HG02870 (cell line): ENCODE results near the gene POU6F1.
A peak's percentile ranks its signal among the peaks of the same experiment; 100 is the strongest.

Experiments used
- ATAC-seq: cut with Tn5 transposase; IDR thresholded peaks from one replicate; pipeline ENCODE4 v1.9.1; 2021; ENCODE audit warnings: mild to moderate bottlenecking, moderate library complexity; ENCODE audit not compliant: unreplicated experiment

POU6F1 gene

DNA sequence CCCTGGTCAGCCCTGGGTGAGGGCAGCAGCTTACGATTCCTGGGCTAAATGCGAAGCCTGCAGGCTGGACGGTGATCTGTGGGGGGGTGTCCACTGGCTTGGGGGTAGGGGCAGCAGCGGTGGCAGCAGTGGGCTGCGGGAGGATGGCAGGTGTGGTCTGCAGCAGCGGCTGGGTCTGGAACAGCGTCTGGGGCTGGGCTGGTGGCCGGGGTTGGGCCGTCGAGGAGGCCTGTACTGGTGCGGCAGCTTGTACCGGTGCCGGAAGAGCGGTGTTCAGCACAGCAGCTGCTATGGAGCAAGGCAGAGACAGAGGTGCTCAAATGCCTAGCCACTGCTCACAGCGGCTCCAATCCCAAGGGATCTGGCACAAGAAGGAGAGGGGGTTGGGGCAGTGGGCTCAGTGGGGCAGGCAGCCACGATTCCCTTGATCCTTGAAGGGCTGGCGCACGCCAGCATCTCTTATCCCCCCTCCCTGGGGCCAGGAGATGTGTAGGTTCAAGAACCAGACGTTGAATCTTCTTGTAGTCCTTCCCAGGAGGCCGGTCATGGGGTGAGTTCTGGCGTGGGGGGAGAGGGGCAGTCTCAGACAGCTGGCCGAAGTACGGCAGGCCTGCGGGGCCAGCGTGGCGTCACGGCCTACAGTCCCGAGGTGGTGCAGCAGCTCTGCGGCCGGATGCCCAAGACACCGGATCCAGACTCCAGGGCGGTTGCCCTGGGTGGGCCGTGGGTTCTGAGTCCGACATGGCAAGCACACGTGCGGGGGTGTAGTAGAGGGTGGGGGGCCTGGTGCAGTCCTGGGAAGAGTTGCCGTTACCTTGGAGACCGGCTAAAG, 19.9 kb downstream of the POU6F1 start:
- no peak for ATAC-seq

DNA sequence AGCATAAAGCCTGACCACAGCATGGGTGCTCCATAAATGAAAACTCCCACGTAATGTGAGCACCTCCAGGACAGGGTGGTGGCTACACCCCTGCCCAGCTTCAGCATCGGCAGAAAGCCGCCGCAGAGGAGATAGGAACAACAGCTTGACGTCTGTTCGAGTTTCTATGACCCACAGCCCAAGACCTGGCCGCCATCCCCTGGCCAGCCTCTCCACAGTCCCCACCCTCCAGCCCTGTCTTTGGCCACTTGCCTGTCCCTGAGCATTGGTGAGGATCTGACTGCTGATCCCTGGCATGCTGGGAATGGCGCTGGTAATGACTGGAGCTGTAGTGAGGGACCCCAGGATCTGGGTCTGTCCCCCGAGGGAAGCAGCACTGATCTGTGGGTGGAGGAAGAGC, 21.3 kb downstream of the POU6F1 start:
- ATAC-seq: no peak

DNA sequence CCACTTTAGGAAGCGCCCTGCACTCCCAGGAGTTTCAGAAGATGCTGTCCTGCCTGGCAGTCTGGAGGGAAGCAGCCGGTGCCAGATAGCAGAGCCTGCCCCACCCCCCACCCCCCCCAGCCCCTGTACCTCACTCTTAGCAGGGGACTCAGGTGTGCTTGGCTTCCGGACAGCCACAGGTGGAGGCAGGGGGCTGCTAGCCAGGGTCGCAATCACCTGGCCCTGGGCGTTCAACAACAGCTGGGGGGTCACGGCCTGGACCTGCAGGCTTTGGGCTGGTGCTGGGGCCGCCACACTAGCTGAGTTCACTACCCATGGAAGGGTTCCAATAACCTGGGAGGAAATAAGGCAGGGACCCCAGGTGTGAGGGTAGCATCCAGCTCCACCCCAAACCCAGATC, 22.0 kb downstream of the POU6F1 start:
- no peak for ATAC-seq

GRCh38 chr12:51192284-51192671, 25.6 kb downstream of the POU6F1 start:
- ATAC-seq: no peak

DNA sequence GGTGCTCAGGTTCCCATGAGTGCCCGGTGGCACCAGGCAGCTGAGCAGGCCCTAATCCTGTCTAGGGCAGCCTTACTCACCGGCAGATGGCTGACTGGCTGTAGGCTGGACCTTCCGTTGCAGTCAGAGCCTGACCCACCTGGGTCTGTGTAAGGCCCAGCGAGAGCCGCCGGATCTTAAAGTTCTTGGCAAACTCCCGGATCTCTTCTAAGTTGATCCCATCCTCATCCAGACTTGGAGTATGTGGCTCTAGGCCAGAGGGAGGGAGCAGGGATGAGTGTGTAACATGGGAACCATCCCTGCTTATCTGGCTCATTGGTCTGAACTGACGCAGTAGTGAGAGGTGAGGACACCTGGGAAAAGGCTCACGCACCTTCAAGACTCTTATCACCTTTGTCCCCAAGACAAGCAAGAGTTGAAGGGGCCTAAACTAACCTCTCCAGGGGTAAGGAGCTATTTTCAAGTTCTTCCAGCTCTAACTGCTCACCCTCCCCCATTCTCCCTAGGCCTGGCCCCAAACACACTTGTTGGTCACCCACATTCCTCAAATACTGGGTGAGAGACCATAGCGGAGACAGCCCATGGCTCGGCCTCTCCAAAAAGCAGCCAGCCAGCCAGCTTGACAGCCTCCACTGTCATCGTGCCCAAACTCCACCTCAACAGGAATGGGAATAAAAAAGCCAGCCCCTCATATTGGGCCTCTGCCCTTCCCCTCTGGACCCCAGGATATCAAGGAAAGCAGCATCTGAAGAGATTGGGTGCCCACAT, 26.2 kb downstream of the POU6F1 start:
- ATAC-seq: no peak

GRCh38 chr12:51190820-51191219, 27.0 kb downstream of the POU6F1 start:
- ATAC-seq: no peak

GRCh38 chr12:51189790-51190355, 28.0 kb downstream of the POU6F1 start:
- ATAC-seq: no peak

- peak; percentile 53 for ATAC-seq
Observed at GRCh38 chr12:51188359-51189051, 29.4 kb downstream of the POU6F1 start.

GRCh38 chr12:51187370-51187987, 30.4 kb downstream of the POU6F1 start:
- ATAC-seq: no peak

DNA sequence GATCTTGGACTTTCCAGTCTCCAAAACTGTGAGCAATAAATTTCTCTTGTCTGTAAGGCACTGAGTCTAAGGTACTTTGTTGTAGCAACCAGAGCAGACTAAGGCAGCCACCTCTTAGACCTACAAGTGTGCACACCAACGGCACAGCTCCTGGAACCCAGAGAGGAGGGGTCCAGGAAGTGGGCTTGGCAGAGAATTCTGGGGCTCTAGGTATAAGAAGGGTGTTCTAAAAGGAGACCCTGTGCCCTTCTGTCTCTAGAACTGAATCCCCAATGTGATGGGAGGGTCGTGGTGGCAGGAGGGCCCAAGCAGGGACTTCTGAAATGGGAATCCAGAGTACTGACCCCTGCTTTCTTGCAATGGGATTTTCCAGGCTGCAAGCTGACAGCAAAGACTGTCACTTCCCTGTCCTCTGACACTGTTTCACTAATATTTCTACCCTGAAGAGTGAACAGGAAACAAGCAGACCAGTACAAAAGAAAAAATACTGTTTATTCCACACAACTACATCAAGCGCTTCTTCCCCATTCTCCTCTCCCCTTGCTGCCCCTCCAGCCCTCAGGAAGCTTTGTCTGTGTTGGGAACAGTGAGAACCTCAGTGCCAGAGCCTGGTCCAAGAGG, 31.3 kb downstream of the POU6F1 start:
- ATAC-seq: no peak

GRCh38 chr12:51185171-51185717, 32.6 kb downstream of the POU6F1 start:
- ATAC-seq: no peak

DNA sequence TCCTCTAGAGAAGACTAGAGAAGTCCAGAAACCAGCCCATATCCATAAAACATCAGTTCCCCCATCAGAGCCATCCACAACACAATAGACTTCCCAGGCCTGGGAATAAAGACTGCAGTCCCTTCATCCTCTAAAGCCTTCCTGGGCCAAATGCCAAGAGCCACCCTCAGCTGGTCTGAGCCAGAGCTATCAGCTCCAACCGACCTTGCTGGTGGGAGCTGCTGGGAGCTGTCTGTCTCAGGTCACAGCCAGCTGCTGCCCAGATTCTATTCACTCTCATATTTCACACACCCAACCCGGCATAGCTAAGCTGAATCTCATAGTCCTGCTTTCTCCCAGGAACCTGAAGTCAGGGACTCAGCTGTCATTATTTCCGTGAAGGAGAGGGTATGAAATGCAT, 34.0 kb downstream of the POU6F1 start:
- ATAC-seq: no peak

DNA sequence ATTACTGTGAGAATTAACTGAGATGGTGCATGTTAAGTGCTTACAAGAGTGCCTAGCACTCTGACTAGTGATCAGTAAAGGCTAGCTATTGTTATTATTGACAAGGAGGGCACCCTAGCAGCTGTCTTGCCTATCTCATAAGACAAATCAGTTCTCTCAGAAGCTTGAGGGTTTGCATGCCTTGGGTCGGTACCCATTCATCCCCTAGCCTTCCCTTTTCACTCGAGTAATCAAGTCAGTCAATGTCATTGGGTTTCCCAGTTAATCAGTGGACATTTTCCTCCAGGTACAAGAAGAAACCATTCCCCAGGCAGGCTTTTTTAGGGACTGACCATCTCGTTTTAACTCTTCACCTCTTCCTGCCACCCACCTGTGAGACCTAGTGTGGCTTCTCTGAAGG, 34.5 kb downstream of the POU6F1 start:
- no peak for ATAC-seq

DNA sequence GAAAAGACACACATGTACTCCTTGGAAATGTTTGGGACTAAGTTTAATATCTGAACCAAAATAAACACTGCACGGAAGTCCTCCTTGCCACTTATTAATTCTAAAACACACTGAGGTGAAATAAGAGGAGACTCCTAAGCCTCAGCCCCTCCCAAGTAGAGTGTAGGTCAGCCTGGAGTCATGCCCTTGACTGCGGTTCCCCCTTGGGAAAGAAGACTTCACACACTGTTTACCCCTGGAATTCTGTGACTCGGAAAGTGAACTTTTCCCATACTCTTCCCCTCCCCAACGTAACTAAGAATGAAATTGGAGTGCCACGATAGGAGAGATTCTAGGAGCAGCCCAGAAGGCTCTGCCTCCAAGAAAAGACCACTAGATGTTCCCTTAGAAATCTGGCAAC, 36.3 kb downstream of the POU6F1 start:
- no peak for ATAC-seq

DNA sequence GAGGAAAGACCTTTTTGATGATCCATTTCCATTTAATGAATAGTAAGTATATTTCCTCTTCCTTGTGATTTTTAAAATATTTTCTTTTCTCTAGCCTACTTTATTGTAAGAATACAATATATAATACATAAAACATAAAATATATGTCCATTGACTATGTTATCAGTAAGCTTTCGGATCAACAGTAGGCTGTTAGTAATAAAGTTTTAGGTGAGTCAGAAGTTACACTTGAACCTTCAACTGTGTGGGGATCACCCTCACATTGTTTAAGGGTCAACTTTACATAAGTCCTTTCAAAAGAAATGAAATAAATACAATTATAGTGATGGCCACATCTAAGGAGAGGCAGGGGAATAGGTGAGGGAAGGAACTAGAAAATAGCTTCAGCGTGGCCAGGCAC, 40.0 kb downstream of the POU6F1 start:
- ATAC-seq: no peak

DNA sequence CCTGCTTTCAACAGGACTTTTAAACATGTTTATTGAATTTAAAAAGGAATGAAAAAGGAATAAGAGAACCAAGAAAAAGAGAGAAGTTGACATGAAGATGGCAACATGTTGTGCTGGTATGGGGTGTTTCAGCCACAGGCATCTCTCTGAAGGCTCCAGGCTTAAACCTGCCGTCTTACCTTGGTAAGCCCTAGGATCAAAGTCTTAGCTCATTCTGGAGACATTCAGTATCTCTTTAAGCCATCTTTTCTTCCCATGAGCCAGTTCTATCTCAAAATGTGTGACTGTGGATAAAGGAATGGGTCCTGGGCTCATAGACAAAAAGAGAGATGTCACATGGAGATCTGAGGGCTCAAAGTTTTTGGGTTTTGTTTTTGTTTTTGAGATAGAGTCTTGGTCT, 43.4 kb downstream of the POU6F1 start:
- no peak for ATAC-seq

- peak; percentile 91 for ATAC-seq
Observed at GRCh38 chr12:51172515-51173431, 45.1 kb downstream of the POU6F1 start, which contains the start of gene TFCP2. Gene TFCP2, minus strand, starts transcription at chr12:51173135. Its CDS starts 713 bp downstream, at chr12:51172422.

GRCh38 chr12:51171884-51172514, 45.9 kb downstream of the POU6F1 start:
- ATAC-seq: no peak

GRCh38 chr12:51163795-51164194, 54.1 kb downstream of the POU6F1 start:
- no peak for ATAC-seq
